MM.1S (cell line): ENCODE measurements around the gene OR4D2.
A peak's percentile ranks its signal among the peaks of the same experiment; 100 is the strongest.

Experiments
- DNase-seq: peaks from one replicate; pipeline ENCODE4 v3.0.0-alpha.2; 2015
- H2AFZ ChIP-seq: fragments of 300-600 bp; sonication (generic); 2 replicates; pipeline ENCODE4 v1.6.0; 2016; ENCODE audit warnings: antibody characterized with exemption, low read length
- H3F3A ChIP-seq: fragments of 300-600 bp; sonication (generic); 2 replicates; pipeline ENCODE4 v1.6.1; 2016; ENCODE audit warnings: mild to moderate bottlenecking, antibody characterized with exemption, low read length, moderate library complexity, mixed read lengths; ENCODE audit not compliant: insufficient read depth
- H3K27ac ChIP-seq: fragments of 300-600 bp; sonication (generic); 2 replicates; pipeline ENCODE4 v1.5.1; 2016; ENCODE audit warnings: mild to moderate bottlenecking, low read length
- H3K27me3 ChIP-seq: fragments of 300-600 bp; sonication (generic); replicated peaks from 2 replicates; pipeline ENCODE4 v1.6.0; 2016; ENCODE audit warnings: low read length; ENCODE audit not compliant: insufficient read depth
- H3K36me3 ChIP-seq: fragments of 300-600 bp; sonication (generic); replicated peaks from 2 replicates; pipeline ENCODE4 v1.6.1; 2016; ENCODE audit warnings: mild to moderate bottlenecking, low read length, mixed read lengths; ENCODE audit not compliant: insufficient read depth
- H3K4me1 ChIP-seq: fragments of 300-600 bp; sonication (generic); 2 replicates; pipeline ENCODE4 v1.6.1; 2016; ENCODE audit warnings: low read length, mixed read lengths
- H3K4me2 ChIP-seq: fragments of 300-600 bp; sonication (generic); 2 replicates; pipeline ENCODE4 v1.6.0; 2016; ENCODE audit warnings: low read depth, low read length
- H3K4me3 ChIP-seq: fragments of 300-600 bp; sonication (generic); 2 replicates; pipeline ENCODE4 v1.5.1; 2016; ENCODE audit warnings: low read length, mixed read lengths
- H3K79me2 ChIP-seq: fragments of 300-600 bp; sonication (generic); 2 replicates; pipeline ENCODE4 v1.6.1; 2016; ENCODE audit warnings: mixed run types, low read length, mixed read lengths
- H3K9ac ChIP-seq: fragments of 300-600 bp; sonication (generic); 2 replicates; pipeline ENCODE4 v1.6.1; 2016; ENCODE audit warnings: low read length, mixed read lengths
- H3K9me2 ChIP-seq: fragments of 300-600 bp; sonication (generic); replicated peaks from 2 replicates; pipeline ENCODE4 v1.6.1; 2016; ENCODE audit warnings: mild to moderate bottlenecking, low read length, mixed read lengths; ENCODE audit not compliant: insufficient read depth
- H3K9me3 ChIP-seq: fragments of 300-600 bp; sonication (generic); replicated peaks from 2 replicates; pipeline ENCODE4 v1.6.1; 2016; ENCODE audit warnings: mild to moderate bottlenecking, low read length, mixed read lengths; ENCODE audit not compliant: insufficient read depth
- H4K20me1 ChIP-seq: fragments of 300-600 bp; sonication (generic); 2 replicates; pipeline ENCODE4 v1.6.1; 2016; ENCODE audit warnings: mild to moderate bottlenecking, low read length, moderate library complexity, mixed read lengths; ENCODE audit not compliant: insufficient read depth
- CTCF ChIP-seq: fragments of 300-600 bp; sonication (generic); IDR thresholded peaks from 2 replicates; pipeline ENCODE4 v1.5.1; 2016; ENCODE audit warnings: antibody characterized with exemption, low read length, mixed read lengths
- EZH2 ChIP-seq: fragments of 300-600 bp; sonication (generic); optimal IDR thresholded peaks from 2 replicates; pipeline ENCODE3; 2017; ENCODE audit warnings: low read depth, mild to moderate bottlenecking, antibody characterized with exemption, low read length, mixed read lengths
- EZH2phosphoT487 ChIP-seq: fragments of 300-600 bp; sonication (generic); IDR thresholded peaks from 2 replicates; pipeline ENCODE4 v1.6.1; 2018; ENCODE audit warnings: antibody characterized with exemption, low read length

The OR4D2 gene

GRCh38 chr17:58215685-58216084, 48.9 kb downstream of the OR4D2 start:
- DNase-seq: no peak
- no peaks in the 10 kb centered on the region for H3F3A ChIP-seq
- no peaks in the 10 kb centered on the region for H3K9me3 ChIP-seq
- no peaks in the 10 kb centered on the region for H3K9me2 ChIP-seq
- peaks cover 6% of the 10 kb centered on the region; the same call in 1 of the 2 replicates for H3K4me1 ChIP-seq
- TF ChIP-seq CTCF: 0 out of 2 replicates have a peak, but pooled peaks have one; percentile 3
- no peak for TF ChIP-seq EZH2phosphoT487
- no peak for TF ChIP-seq EZH2
- H2AFZ ChIP-seq: no peak overlapping the region
- no peak overlapping the region for H3K27ac ChIP-seq
- H3K4me3 ChIP-seq: no peak overlapping the region
- H4K20me1 ChIP-seq: no peaks in the 10 kb centered on the region
- H3K79me2 ChIP-seq: no peaks in the 10 kb centered on the region
- no peak overlapping the region for H3K4me2 ChIP-seq
- no peak overlapping the region for H3K9ac ChIP-seq
- no peaks in the 10 kb centered on the region for H3K36me3 ChIP-seq
- no peaks in the 10 kb centered on the region for H3K27me3 ChIP-seq

GRCh38 chr17:58217766-58218165, 51.0 kb downstream of the OR4D2 start:
- Histone ChIP-seq H3K9me3 (no peaks in the 10 kb centered on the region), H3F3A (no peaks in the 10 kb centered on the region), H3K27ac (no peak overlapping the region), H3K79me2 (no peaks in the 10 kb centered on the region), H3K27me3 (0 out of 2 replicates have a peak, but pooled peaks cover 5% of the 10 kb centered on the region), H3K9me2 (no peaks in the 10 kb centered on the region), H3K4me1 (peaks cover 6% of the 10 kb centered on the region; the same call in 1 of the 2 replicates), H3K4me3 (no peak overlapping the region), H3K4me2 (no peak overlapping the region), H4K20me1 (no peaks in the 10 kb centered on the region), H2AFZ (no peak overlapping the region), H3K36me3 (no peaks in the 10 kb centered on the region), H3K9ac (no peak overlapping the region)
- no peak for DNase-seq
- no peak for TF ChIP-seq EZH2
- TF ChIP-seq CTCF: no peak
- no peak for TF ChIP-seq EZH2phosphoT487

- peak within 1 kb of the TSS; percentile 96 for H2AFZ ChIP-seq
- no peaks in the 10 kb centered on the region for H3K79me2 ChIP-seq
- peak within 1 kb of the TSS; percentile 3; the same call in 1 of the 2 replicates for H3K27ac ChIP-seq
Measured at GRCh38 chr17:58219007-58219788, 52.4 kb downstream of the OR4D2 start, which contains the start of gene MKS1. Gene MKS1 (minus strand): TSS chr17:58219255. CDS start chr17:58219230, 25 bp downstream.

More at GRCh38 chr17:58219007-58219788, 52.4 kb downstream of the OR4D2 start, which contains the start of gene MKS1:
- no peaks in the 10 kb centered on the region for H3F3A ChIP-seq
- H3K36me3 ChIP-seq: no peaks in the 10 kb centered on the region
- peak within 1 kb of the TSS; percentile 63 for H3K9ac ChIP-seq
- TF ChIP-seq EZH2 (no peak), CTCF (peak; percentile 66)
- peak within 1 kb of the TSS; percentile 81 for H3K4me3 ChIP-seq
- peak within 1 kb of the TSS; percentile 94 for H3K4me2 ChIP-seq
- DNase-seq: peak; percentile 94
- H3K27me3 ChIP-seq: 0 out of 2 replicates have a peak, but pooled peaks cover 13% of the 10 kb centered on the region
- H3K9me3 ChIP-seq: no peaks in the 10 kb centered on the region
- peaks cover 6% of the 10 kb centered on the region; the same call in 1 of the 2 replicates for H3K4me1 ChIP-seq
- H3K9me2 ChIP-seq: no peaks in the 10 kb centered on the region
- H4K20me1 ChIP-seq: no peaks in the 10 kb centered on the region
